ENCODE results near the gene AMBP. TPM values are rescaled to one million over a fixed set of nuclear protein-coding genes. Genes with fewer than 3 reads are reported as not detected.

The AMBP gene
- total and polyA plus RNA-seq, 4 donors: 3,440 to 6,678 (median 4,863) TPM

DNA sequence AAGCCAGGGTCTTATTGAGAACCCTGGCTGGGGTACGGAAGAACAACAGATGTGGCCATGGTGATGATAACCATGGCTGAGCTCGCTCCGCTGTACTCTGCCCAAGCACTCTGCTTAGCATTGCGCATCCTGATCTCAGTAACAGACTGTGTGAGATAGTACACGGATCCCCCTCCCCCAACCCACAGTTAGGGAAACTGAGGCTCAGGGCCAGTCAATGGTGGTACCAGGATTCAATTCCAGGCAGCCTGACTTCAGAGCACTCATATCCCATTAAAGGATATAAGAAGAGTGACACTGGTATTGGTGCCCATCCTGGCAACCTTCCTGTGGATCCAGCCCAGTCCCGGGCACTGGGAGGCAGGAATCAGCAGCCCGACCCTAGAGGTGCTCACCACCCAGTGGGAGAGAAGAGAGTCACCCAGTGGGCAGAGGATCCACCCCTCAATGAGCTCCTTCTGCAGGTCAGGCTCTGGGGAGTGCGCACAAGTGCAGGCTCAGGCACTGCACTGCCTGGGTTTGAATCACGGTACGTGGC, 47.4 kb upstream of the AMBP start:
- 83% methylated on average over 10 of the region's 10 CpGs for WGBS
- no peak for DNase-seq (ENCODE audit: low spot score)
- peaks cover 6 to 33% (median 20%) of the 10 kb centered on the region in 4 donors for H3K4me1 ChIP-seq (ENCODE audit: control insufficient read depth in 4 of 4, insufficient read depth in 4 of 4, low read length in 3 of 4)
- no peak overlapping the region for H3K4me3 ChIP-seq (ENCODE audit: low read depth in 1 of 3, low read length in 3 of 3)
- TF ChIP-seq NR2F2 (IDR thresholded peaks at IDR 0.05): no peak
- no peak for TF ChIP-seq HNF4A (conservative IDR thresholded peaks at IDR 0.05)
- TF ChIP-seq RXRA (IDR thresholded peaks at IDR 0.05): no peak
- TF ChIP-seq YY1 (IDR thresholded peaks at IDR 0.05): no peak
- no peak for TF ChIP-seq GABPA (IDR thresholded peaks at IDR 0.05 in 1 of 2, conservative IDR thresholded peaks at IDR 0.05 in 1 of 2)
- no peak for TF ChIP-seq HNF4G (IDR thresholded peaks at IDR 0.05)
- TF ChIP-seq MAX (IDR thresholded peaks at IDR 0.05): no peak
- no peak for TF ChIP-seq EGR1 (IDR thresholded peaks at IDR 0.05; ENCODE audit: low read depth in 2 of 2)
- TF ChIP-seq CTCF (IDR thresholded peaks at IDR 0.05; ENCODE audit: low read depth, low read length, missing input control): no peak
- TF ChIP-seq JUND (IDR thresholded peaks at IDR 0.05): no peak
- TF ChIP-seq RAD21 (IDR thresholded peaks at IDR 0.05): no peak
- TF ChIP-seq ATF3 (IDR thresholded peaks at IDR 0.05): no peak
- TF ChIP-seq SP1 (IDR thresholded peaks at IDR 0.05): no peak
- TF ChIP-seq TAF1 (conservative IDR thresholded peaks at IDR 0.05): no peak
- no peak for TF ChIP-seq FOXA2 (IDR thresholded peaks at IDR 0.05)
- TF ChIP-seq FOXA1 (IDR thresholded peaks at IDR 0.05): no peak
- TF ChIP-seq, protein P1, sequence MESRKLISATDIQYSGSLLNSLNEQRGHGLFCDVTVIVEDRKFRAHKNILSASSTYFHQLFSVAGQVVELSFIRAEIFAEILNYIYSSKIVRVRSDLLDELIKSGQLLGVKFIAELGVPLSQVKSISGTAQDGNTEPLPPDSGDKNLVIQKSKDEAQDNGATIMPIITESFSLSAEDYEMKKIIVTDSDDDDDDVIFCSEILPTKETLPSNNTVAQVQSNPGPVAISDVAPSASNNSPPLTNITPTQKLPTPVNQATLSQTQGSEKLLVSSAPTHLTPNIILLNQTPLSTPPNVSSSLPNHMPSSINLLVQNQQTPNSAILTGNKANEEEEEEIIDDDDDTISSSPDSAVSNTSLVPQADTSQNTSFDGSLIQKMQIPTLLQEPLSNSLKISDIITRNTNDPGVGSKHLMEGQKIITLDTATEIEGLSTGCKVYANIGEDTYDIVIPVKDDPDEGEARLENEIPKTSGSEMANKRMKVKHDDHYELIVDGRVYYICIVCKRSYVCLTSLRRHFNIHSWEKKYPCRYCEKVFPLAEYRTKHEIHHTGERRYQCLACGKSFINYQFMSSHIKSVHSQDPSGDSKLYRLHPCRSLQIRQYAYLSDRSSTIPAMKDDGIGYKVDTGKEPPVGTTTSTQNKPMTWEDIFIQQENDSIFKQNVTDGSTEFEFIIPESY (IDR thresholded peaks at IDR 0.05): no peak
- no peak overlapping the region for H3K9ac ChIP-seq (ENCODE audit: low read depth in 1 of 2, low read length in 2 of 2)
- no peak overlapping the region for H3K27ac ChIP-seq (ENCODE audit: low read depth in 1 of 2, low read length in 2 of 2)
- no peaks in the 10 kb centered on the region for H3K27me3 ChIP-seq (ENCODE audit: control insufficient read depth in 4 of 4, insufficient read depth in 4 of 4, low read length in 3 of 4)
- H3K9me3 ChIP-seq (ENCODE audit: control insufficient read depth in 4 of 4, low read length in 3 of 4): no peaks in the 10 kb centered on the region
- H3K36me3 ChIP-seq (ENCODE audit: control insufficient read depth in 4 of 4, insufficient read depth in 3 of 4, low read depth in 1 of 4, low read length in 3 of 4): no peaks in the 10 kb centered on the region

GRCh38 chr9:114124666-114125475, 46.8 kb upstream of the AMBP start:
- Histone ChIP-seq H3K27ac (ENCODE audit: low read depth in 1 of 2, low read length in 2 of 2) (no peak overlapping the region), H3K9me3 (ENCODE audit: control insufficient read depth in 4 of 4, low read length in 3 of 4) (no peaks in the 10 kb centered on the region), H3K9ac (ENCODE audit: low read depth in 1 of 2, low read length in 2 of 2) (no peak overlapping the region), H3K4me1 (ENCODE audit: control insufficient read depth in 4 of 4, insufficient read depth in 4 of 4, low read length in 3 of 4) (peaks cover 2 to 28% (median 15%) of the 10 kb centered on the region in 4 donors), H3K27me3 (ENCODE audit: control insufficient read depth in 4 of 4, insufficient read depth in 4 of 4, low read length in 3 of 4) (no peaks in the 10 kb centered on the region), H3K4me3 (ENCODE audit: low read depth in 1 of 3, low read length in 3 of 3) (no peak overlapping the region), H3K36me3 (ENCODE audit: control insufficient read depth in 4 of 4, insufficient read depth in 3 of 4, low read depth in 1 of 4, low read length in 3 of 4) (no peaks in the 10 kb centered on the region)
- no peak for DNase-seq (ENCODE audit: low spot score)
- WGBS: 92% methylated on average over 13 of the region's 13 CpGs
- TF ChIP-seq CTCF (IDR thresholded peaks at IDR 0.05; ENCODE audit: low read depth, low read length, missing input control) (no peak), JUND (IDR thresholded peaks at IDR 0.05) (no peak), MAX (IDR thresholded peaks at IDR 0.05) (no peak), SP1 (IDR thresholded peaks at IDR 0.05) (no peak), RAD21 (IDR thresholded peaks at IDR 0.05) (no peak), HNF4G (IDR thresholded peaks at IDR 0.05) (no peak), GABPA (IDR thresholded peaks at IDR 0.05 in 1 of 2, conservative IDR thresholded peaks at IDR 0.05 in 1 of 2) (no peak), FOXA1 (IDR thresholded peaks at IDR 0.05) (no peak), YY1 (IDR thresholded peaks at IDR 0.05) (no peak), FOXA2 (IDR thresholded peaks at IDR 0.05) (no peak)
- TF ChIP-seq, protein P1 (IDR thresholded peaks at IDR 0.05): no peak
